GM21717 (cell line): ENCODE data around the gene XPNPEP1.
A peak's percentile ranks its signal among the peaks of the same experiment; 100 is the strongest.
"Not testable (repeated sequence)": the region's sequence is repeated elsewhere in the genome, so short reads cannot be mapped to it uniquely, and the experiment has no call there.

ENCODE experiments used
- ATAC-seq: cut with Tn5 transposase; IDR thresholded peaks from one replicate; pipeline ENCODE4 v1.9.1; 2021; ENCODE audit warnings: mild to moderate bottlenecking, moderate library complexity; ENCODE audit not compliant: unreplicated experiment

The XPNPEP1 gene

GRCh38 chr10:109926061-109926745, 2.9 kb upstream of the XPNPEP1 start:
- no peak for ATAC-seq

- no peak for ATAC-seq
These were observed 1.8 kb upstream of the XPNPEP1 start for GRCh38 chr10:109924967-109925620.

GRCh38 chr10:109924087-109924486, 776 bp upstream of the XPNPEP1 start:
- no peak for ATAC-seq

- peak; percentile 9 for ATAC-seq
These were observed 844 bp downstream of the XPNPEP1 start for GRCh38 chr10:109922358-109922975.

GRCh38 chr10:109920016-109920415, 3.3 kb downstream of the XPNPEP1 start:
- ATAC-seq, result no peak

- ATAC-seq, result peak; percentile 24
These were observed 4.1 kb downstream of the XPNPEP1 start for GRCh38 chr10:109919220-109919619.

- not testable (repeated sequence) for ATAC-seq
These were observed 4.6 kb downstream of the XPNPEP1 start for GRCh38 chr10:109918707-109919106.

GRCh38 chr10:109915566-109915965, 7.7 kb downstream of the XPNPEP1 start:
- no peak for ATAC-seq

- peak; percentile 43 for ATAC-seq
These were observed 8.3 kb downstream of the XPNPEP1 start for GRCh38 chr10:109914966-109915365.

- ATAC-seq, result no peak
These were observed 9.9 kb downstream of the XPNPEP1 start for GRCh38 chr10:109913306-109913892.

- peak; percentile 74 for ATAC-seq
These were observed 10.7 kb downstream of the XPNPEP1 start for GRCh38 chr10:109912335-109913281.

GRCh38 chr10:109911903-109912302, 11.4 kb downstream of the XPNPEP1 start:
- no peak for ATAC-seq

- no peak for ATAC-seq
These were observed 17.0 kb downstream of the XPNPEP1 start for GRCh38 chr10:109906316-109906715.

- ATAC-seq, result no peak
These were observed 18.9 kb downstream of the XPNPEP1 start for GRCh38 chr10:109904397-109904796.

- no peak for ATAC-seq
These were observed 20.0 kb downstream of the XPNPEP1 start for GRCh38 chr10:109902992-109903947.

- ATAC-seq, result no peak
These were observed 23.7 kb downstream of the XPNPEP1 start for GRCh38 chr10:109899356-109900331.

GRCh38 chr10:109898666-109899355, 24.5 kb downstream of the XPNPEP1 start:
- no peak for ATAC-seq

GRCh38 chr10:109898007-109898406, 25.3 kb downstream of the XPNPEP1 start:
- ATAC-seq, result no peak
